HepG2 (cell line): ENCODE data around the gene DNAJB8. TPM values are rescaled to one million over a fixed set of nuclear protein-coding genes. Genes with fewer than 3 reads are reported as not detected.

Source experiments
- ATAC-seq: fragments of 200-7000 bp; cut with Tn5 transposase; 3 replicates; pipeline ENCODE4 v1.9.1; 2020; ENCODE audit warnings: mild to moderate bottlenecking, moderate library complexity
- BruUV-seq: library from RNA; stranded (reverse); fragments of 400-500 nt; replicated peaks from 2 replicates; lab custom pipeline; 2021; lab: Mats Ljungman, UMichigan
- CTCF ChIA-PET: fragments of 300-600 bp; formaldehyde crosslinking; extraction: SDS; loops from one replicate; lab custom pipeline; 2021; ENCODE audit warnings: low total read pairs, inconsistent platforms, low intra/inter-chr PET ratio; lab: Yijun Ruan, JAX
- POLR2A ChIA-PET: fragments of 350-600 bp; sonication (Branson Sonifier 250); formaldehyde crosslinking; loops from one replicate; lab custom pipeline; 2020; ENCODE audit warnings: antibody characterized with exemption, inconsistent platforms; lab: Yijun Ruan, JAX
- DNase-seq: peaks from one replicate; pipeline ENCODE4 v3.0.0-alpha.2; 2015; ENCODE audit warnings: low spot score
- FAIRE-seq: peaks from 3 replicates; lab custom pipeline; 2011; peaks lifted over from hg19 to GRCh38; lab: Jason Lieb, UNC
- H2AFZ ChIP-seq: one replicate; pipeline ENCODE4 v1.6.1; 2011; ENCODE audit warnings: low read length, inconsistent platforms
- H3K27ac ChIP-seq: fragments of 300-600 bp; 3 replicates; pipeline ENCODE4 v1.8.0; 2011; ENCODE audit warnings: mixed run types, mild to moderate bottlenecking, mixed read lengths, low read length, inconsistent platforms; ENCODE audit not compliant: insufficient read depth; ENCODE audit errors: extremely low read length
- H3K27me3 ChIP-seq, 2 experiments: fragments of 200-600 bp in 1 of 2; 2 replicates in 1 of 2; 3 replicates in 1 of 2; pipeline versions ENCODE4 v1.6.0 to v1.8.0; 2011; ENCODE audit warnings: low read length in 2 of 2, mild to moderate bottlenecking in 2 of 2, moderate library complexity in 2 of 2, inconsistent platforms in 1 of 2; ENCODE audit not compliant: insufficient read depth in 2 of 2, control insufficient read depth in 1 of 2
- H3K36me3 ChIP-seq, 2 experiments: fragments of 200-600 bp in 1 of 2; replicated peaks in 1 of 2; 2 replicates in 1 of 2; 3 replicates in 1 of 2; pipeline versions ENCODE4 v1.5.1 to v1.8.0; 2011; ENCODE audit warnings: low read length in 2 of 2, inconsistent platforms in 1 of 2; ENCODE audit not compliant: insufficient read depth in 2 of 2, control insufficient read depth in 1 of 2
- H3K4me1 ChIP-seq: 2 replicates; pipeline ENCODE4 v1.5.1; 2012; ENCODE audit warnings: low read length, inconsistent platforms; ENCODE audit not compliant: insufficient read depth
- H3K4me2 ChIP-seq: 2 replicates; pipeline ENCODE4 v1.6.0; 2011; ENCODE audit warnings: low read depth, low read length, inconsistent platforms
- H3K4me3 ChIP-seq, 3 experiments: fragments of 200-600 bp in 1 of 3; sonication (generic), shearing (Covaris generic) in 1 of 3; replicated peaks in 1 of 3; 2 replicates each; pipeline ENCODE4 v1.5.1; 2011 to 2016; ENCODE audit warnings: low read length in 3 of 3, inconsistent platforms in 2 of 3, low read depth in 2 of 3, mild to moderate bottlenecking in 2 of 3, control low read depth in 1 of 3, mixed read lengths in 1 of 3; ENCODE audit not compliant: insufficient read depth in 1 of 3
- H3K79me2 ChIP-seq: one replicate; pipeline ENCODE4 v1.6.1; 2011; ENCODE audit warnings: low read length, inconsistent platforms; ENCODE audit not compliant: insufficient read depth
- H3K9ac ChIP-seq: 2 replicates; pipeline ENCODE4 v1.6.0; 2011; ENCODE audit warnings: mild to moderate bottlenecking, low read depth, low read length, inconsistent platforms; ENCODE audit not compliant: insufficient read depth
- H3K9me3 ChIP-seq: 2 replicates; pipeline ENCODE4 v1.5.1; 2012; ENCODE audit warnings: mild to moderate bottlenecking, low read length
- H4K20me1 ChIP-seq: 2 replicates; pipeline ENCODE4 v1.6.0; 2011; ENCODE audit warnings: inconsistent platforms, mild to moderate bottlenecking, low read length, moderate library complexity; ENCODE audit not compliant: insufficient read depth
- BRCA1 ChIP-seq: sonication (generic); formaldehyde crosslinking; IDR thresholded peaks from 2 replicates; pipeline ENCODE4 v1.4.0; 2020; ENCODE audit warnings: missing genetic modification reagents
- ELF1 ChIP-seq: sonication (generic); formaldehyde crosslinking; IDR thresholded peaks from 2 replicates; pipeline ENCODE4 v1.4.0; 2020; ENCODE audit warnings: missing genetic modification reagents
- ETV6 ChIP-seq: sonication (generic); formaldehyde crosslinking; conservative IDR thresholded peaks from 2 replicates; pipeline ENCODE4 v1.4.0; 2020; ENCODE audit warnings: missing genetic modification reagents
- GZF1 ChIP-seq: sonication (generic); formaldehyde crosslinking; IDR thresholded peaks from 2 replicates; pipeline ENCODE4 v1.5.1; 2020; ENCODE audit warnings: mild to moderate bottlenecking, missing genetic modification reagents
- MTF1 ChIP-seq: sonication (generic); formaldehyde crosslinking; IDR thresholded peaks from 2 replicates; pipeline ENCODE4 v1.5.0; 2020; ENCODE audit warnings: missing genetic modification reagents
- REXO4 ChIP-seq: sonication (generic); formaldehyde crosslinking; IDR thresholded peaks from 2 replicates; pipeline ENCODE4 v1.8.0; 2022; ENCODE audit warnings: missing genetic modification reagents, mild to moderate bottlenecking, borderline replicate concordance
- ZNF263 ChIP-seq: sonication (generic); formaldehyde crosslinking; IDR thresholded peaks from 2 replicates; pipeline ENCODE4 v1.4.0; 2020; ENCODE audit warnings: missing genetic modification reagents
- ZSCAN22 ChIP-seq: sonication (generic); formaldehyde crosslinking; IDR thresholded peaks from 2 replicates; pipeline ENCODE4 v1.4.0; 2020; ENCODE audit warnings: mild to moderate bottlenecking, missing genetic modification reagents
- WGBS: methylation state at CpG from one replicate; pipeline ENCODE4 v1.1.6; 2017; ENCODE audit warnings: low lambda C conversion rate; 5-methylcytosine and 5-hydroxymethylcytosine counted together
- in situ Hi-C: cut with HindIII; loops from 2 replicates; pipeline ENCODE4 v1.10.0; 2017; ENCODE audit warnings: low pct_unique_long_range_greater_than_20kb; ENCODE audit not compliant: extremely low pct_ligation_motif_present
- intact Hi-C: fragments of 100-400 bp; cut with micrococcal nuclease; formaldehyde crosslinking; loops from one replicate; pipeline ENCODE4 v1.10.0; 2022; ENCODE audit not compliant: unreplicated experiment
- polyA plus RNA-seq, 8 experiments: library from polyadenylated mRNA; depleted of rRNA in 3 of 8; stranded (reverse) in 7 of 8; unstranded in 1 of 8; fragments of >200 nt; fragmentation: Illumina TruSeq in 4 of 8; extraction: Trizol in 4 of 8; gene quantifications; 2 replicates each; pipeline versions ENCODE4 v1.2.1 to v1.2.3, GENCODE V29; 2011 to 2016; ENCODE audit warnings: low read depth in 4 of 8, missing spikeins in 1 of 8, mixed read lengths in 1 of 8; ENCODE audit not compliant: insufficient read depth in 1 of 8
- total RNA-seq, 5 experiments: library from RNA; depleted of rRNA; stranded (reverse); fragments of >200 nt; fragmentation: Illumina TruSeq; extraction: Trizol; gene quantifications; 2 replicates each; pipeline ENCODE4 v1.2.3, GENCODE V29; 2016; ENCODE audit warnings: low read depth in 1 of 5
- TF ChIP-seq, protein P1 (sequence below): sonication (generic); formaldehyde crosslinking; conservative IDR thresholded peaks from 2 replicates; pipeline ENCODE4 v1.5.0; 2020; ENCODE audit warnings: missing genetic modification reagents
- TF ChIP-seq, protein P2 (sequence below): fragments of 450-650 bp; IDR thresholded peaks from 2 replicates; pipeline ENCODE4 v1.6.1; 2016

Gene DNAJB8
- total and polyA plus RNA-seq, 2 of the 13 experiments (the other 11 are each of a cell fraction or from before 2014, with no cell fraction given) = not detected

DNA sequence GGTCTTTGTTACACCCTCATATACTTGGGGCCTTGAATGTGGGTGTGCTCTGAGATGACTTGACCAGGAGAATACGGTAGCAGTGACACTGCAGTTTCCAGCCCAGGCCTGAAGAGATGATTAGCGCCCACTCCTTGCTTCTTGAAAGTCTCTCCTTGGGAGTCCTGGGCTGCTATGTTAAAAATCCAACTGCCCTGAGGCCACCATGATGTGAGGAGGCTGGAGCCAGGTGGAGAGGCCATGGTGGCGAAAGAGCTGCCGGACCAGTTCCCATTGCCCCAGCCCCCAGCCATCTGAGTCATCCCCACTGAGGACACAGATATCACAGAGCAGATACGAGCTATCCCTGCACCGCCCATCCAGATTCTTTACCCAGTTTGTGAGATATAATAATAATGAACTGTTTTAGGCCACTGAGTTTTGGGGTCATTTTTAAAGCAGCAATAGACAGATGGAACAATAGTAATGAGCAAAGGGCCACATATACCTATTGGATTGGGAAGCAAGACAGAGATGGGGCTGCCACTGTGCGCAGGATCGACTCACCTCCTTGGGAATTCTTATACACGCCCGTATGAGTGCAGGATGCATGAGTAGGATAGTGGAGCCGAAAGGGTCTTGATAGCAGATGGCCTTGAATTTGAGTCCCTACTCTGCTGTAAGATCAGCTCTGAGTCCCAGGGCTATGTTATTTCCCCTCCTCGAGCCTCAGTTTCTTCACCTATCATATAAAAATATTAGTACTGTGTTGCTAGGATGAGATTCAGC is 38.5 kb upstream of the DNAJB8 start (continued):
- TF ChIP-seq, protein P1, sequence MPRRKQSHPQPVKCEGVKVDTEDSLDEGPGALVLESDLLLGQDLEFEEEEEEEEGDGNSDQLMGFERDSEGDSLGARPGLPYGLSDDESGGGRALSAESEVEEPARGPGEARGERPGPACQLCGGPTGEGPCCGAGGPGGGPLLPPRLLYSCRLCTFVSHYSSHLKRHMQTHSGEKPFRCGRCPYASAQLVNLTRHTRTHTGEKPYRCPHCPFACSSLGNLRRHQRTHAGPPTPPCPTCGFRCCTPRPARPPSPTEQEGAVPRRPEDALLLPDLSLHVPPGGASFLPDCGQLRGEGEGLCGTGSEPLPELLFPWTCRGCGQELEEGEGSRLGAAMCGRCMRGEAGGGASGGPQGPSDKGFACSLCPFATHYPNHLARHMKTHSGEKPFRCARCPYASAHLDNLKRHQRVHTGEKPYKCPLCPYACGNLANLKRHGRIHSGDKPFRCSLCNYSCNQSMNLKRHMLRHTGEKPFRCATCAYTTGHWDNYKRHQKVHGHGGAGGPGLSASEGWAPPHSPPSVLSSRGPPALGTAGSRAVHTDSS (CRISPR knock-in tag) = no peak

DNA sequence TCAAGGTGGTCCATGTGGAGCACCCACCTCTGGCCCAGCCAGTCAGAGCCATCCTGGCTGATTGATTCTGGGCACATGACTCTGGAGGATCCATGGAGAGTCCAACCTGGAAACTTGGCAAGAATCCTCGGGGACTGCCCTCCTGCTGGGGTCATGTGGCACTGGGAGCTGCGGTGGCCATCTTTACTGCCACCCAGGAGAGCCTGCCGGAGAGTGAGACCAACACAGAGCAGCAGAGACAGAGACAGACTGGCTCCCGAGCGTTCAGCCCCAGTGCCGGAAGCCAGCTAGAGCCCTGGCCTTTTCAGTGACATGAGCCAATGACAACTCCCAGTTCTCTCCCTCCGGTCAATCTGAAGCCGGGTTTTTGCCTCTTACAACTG is 37.8 kb upstream of the DNAJB8 start:
- H3K27ac ChIP-seq = no peak overlapping the region
- H3K36me3 ChIP-seq = 0 out of 5 replicates have a peak, but pooled peaks cover 0 to 1% of the 10 kb centered on the region in 2 experiments
- no peak for DNase-seq
- WGBS = 74% methylated on average over 4 of the region's 8 CpGs
- no peaks in the 10 kb centered on the region for H3K9me3 ChIP-seq
- H3K4me3 ChIP-seq = no peak overlapping the region
- no peaks in the 10 kb centered on the region for H3K79me2 ChIP-seq
- H3K4me1 ChIP-seq = no peaks in the 10 kb centered on the region
- POLR2A ChIA-PET = no interaction called here
- ATAC-seq = no peak
- BruUV-seq = no TSS peak
- in situ Hi-C loops = no loop called here
- no peaks in the 10 kb centered on the region for H4K20me1 ChIP-seq
- FAIRE-seq = no peak
- no peak overlapping the region for H3K9ac ChIP-seq
- no peak overlapping the region for H2AFZ ChIP-seq
- intact Hi-C loops = no loop called here
- no peaks in the 10 kb centered on the region for H3K27me3 ChIP-seq
- TF ChIP-seq ZSCAN22 (CRISPR knock-in tag) = no peak
- TF ChIP-seq GZF1 (CRISPR knock-in tag) = no peak
- no peak for TF ChIP-seq MTF1
- TF ChIP-seq ETV6 (CRISPR knock-in tag) = no peak
- TF ChIP-seq, protein P2, sequence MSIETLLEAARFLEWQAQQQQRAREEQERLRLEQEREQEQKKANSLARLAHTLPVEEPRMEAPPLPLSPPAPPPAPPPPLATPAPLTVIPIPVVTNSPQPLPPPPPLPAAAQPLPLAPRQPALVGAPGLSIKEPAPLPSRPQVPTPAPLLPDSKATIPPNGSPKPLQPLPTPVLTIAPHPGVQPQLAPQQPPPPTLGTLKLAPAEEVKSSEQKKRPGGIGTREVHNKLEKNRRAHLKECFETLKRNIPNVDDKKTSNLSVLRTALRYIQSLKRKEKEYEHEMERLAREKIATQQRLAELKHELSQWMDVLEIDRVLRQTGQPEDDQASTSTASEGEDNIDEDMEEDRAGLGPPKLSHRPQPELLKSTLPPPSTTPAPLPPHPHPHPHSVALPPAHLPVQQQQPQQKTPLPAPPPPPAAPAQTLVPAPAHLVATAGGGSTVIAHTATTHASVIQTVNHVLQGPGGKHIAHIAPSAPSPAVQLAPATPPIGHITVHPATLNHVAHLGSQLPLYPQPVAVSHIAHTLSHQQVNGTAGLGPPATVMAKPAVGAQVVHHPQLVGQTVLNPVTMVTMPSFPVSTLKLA = no peak
- TF ChIP-seq REXO4 = no peak
- no peak for TF ChIP-seq ELF1 (CRISPR knock-in tag)
- no peak for TF ChIP-seq BRCA1 (CRISPR knock-in tag)
- TF ChIP-seq ZNF263 (CRISPR knock-in tag) = no peak
- TF ChIP-seq, all 625 proteins: peak for 0
- no peak overlapping the region for H3K4me2 ChIP-seq
- CTCF ChIA-PET = no interaction called here
